Measurements from ENCODE around the gene CHST11. TPM values are rescaled to one million over a fixed set of nuclear protein-coding genes. Genes with fewer than 3 reads are reported as not detected.

CHST11 gene
- total RNA-seq, 1 donor from 2014 or later, result 6.0 TPM

- H3K4me3 ChIP-seq, result no peak overlapping the region
- intact Hi-C loops (cut with micrococcal nuclease), result no loop called here
- peak; percentile 20 for DNase-seq
Observed at GRCh38 chr12:104506676-104507401, 50.1 kb downstream of the CHST11 start.

GRCh38 chr12:104507672-104508071 is 50.9 kb downstream of the CHST11 start:
- Histone ChIP-seq H3K4me1 (peaks cover 44% of the 10 kb centered on the region), H3K9me3 (replicated peaks) (no peaks in the 10 kb centered on the region), H3K27me3 (ENCODE audit: low read depth) (no peaks in the 10 kb centered on the region), H3K27ac (replicated peaks) (no peak overlapping the region), H3K4me3 (no peak overlapping the region), H3K36me3 (no peaks in the 10 kb centered on the region)
- intact Hi-C loops (cut with micrococcal nuclease), result no loop called here
- no peak for TF ChIP-seq CTCF (IDR thresholded peaks at IDR 0.05; ENCODE audit: borderline replicate concordance)
- DNase-seq, result no peak

More at GRCh38 chr12:104506676-104507401, 50.1 kb downstream of the CHST11 start:
- Histone ChIP-seq H3K4me1 (peaks cover 44% of the 10 kb centered on the region), H3K27me3 (ENCODE audit: low read depth) (no peaks in the 10 kb centered on the region), H3K9me3 (replicated peaks) (no peaks in the 10 kb centered on the region), H3K36me3 (no peaks in the 10 kb centered on the region), H3K27ac (replicated peaks) (no peak overlapping the region)
- no peak for TF ChIP-seq CTCF (IDR thresholded peaks at IDR 0.05; ENCODE audit: borderline replicate concordance)

GRCh38 chr12:104508752-104509446 is 52.2 kb downstream of the CHST11 start:
- H3K4me1 ChIP-seq, result peaks cover 44% of the 10 kb centered on the region
- TF ChIP-seq CTCF (IDR thresholded peaks at IDR 0.05; ENCODE audit: borderline replicate concordance), result no peak

GRCh38 chr12:104510145-104510872 is 53.6 kb downstream of the CHST11 start:
- Histone ChIP-seq H3K27me3 (ENCODE audit: low read depth) (no peaks in the 10 kb centered on the region), H3K27ac (replicated peaks) (no peak overlapping the region), H3K4me3 (no peak overlapping the region), H3K4me1 (peaks cover 39% of the 10 kb centered on the region), H3K36me3 (no peaks in the 10 kb centered on the region), H3K9me3 (replicated peaks) (no peaks in the 10 kb centered on the region)
- no peak for DNase-seq
- TF ChIP-seq CTCF (IDR thresholded peaks at IDR 0.05; ENCODE audit: borderline replicate concordance), result no peak
- intact Hi-C loops (cut with micrococcal nuclease), result no loop called here

More at GRCh38 chr12:104508752-104509446, 52.2 kb downstream of the CHST11 start:
- no peaks in the 10 kb centered on the region for H3K9me3 ChIP-seq (replicated peaks)
- no peak overlapping the region for H3K4me3 ChIP-seq
- H3K27me3 ChIP-seq (ENCODE audit: low read depth), result no peaks in the 10 kb centered on the region
- no peak overlapping the region for H3K27ac ChIP-seq (replicated peaks)
- no peak for DNase-seq
- intact Hi-C loops (cut with micrococcal nuclease), result no loop called here
- no peaks in the 10 kb centered on the region for H3K36me3 ChIP-seq

- no peaks in the 10 kb centered on the region for H3K9me3 ChIP-seq (replicated peaks)
- H3K27ac ChIP-seq (replicated peaks), result no peak overlapping the region
- H3K4me1 ChIP-seq, result peaks cover 36% of the 10 kb centered on the region
- intact Hi-C loops (cut with micrococcal nuclease), result no loop called here
- no peak for TF ChIP-seq CTCF (IDR thresholded peaks at IDR 0.05; ENCODE audit: borderline replicate concordance)
- no peaks in the 10 kb centered on the region for H3K27me3 ChIP-seq (ENCODE audit: low read depth)
- no peak for DNase-seq
- H3K36me3 ChIP-seq, result no peaks in the 10 kb centered on the region
- no peak overlapping the region for H3K4me3 ChIP-seq
Observed at GRCh38 chr12:104510873-104511440, 54.2 kb downstream of the CHST11 start.

Measured in left ventricle myocardium inferior (tissue), 1 donor.